IMR-90 (cell line): ENCODE data around the gene CCDC40. TPM values are rescaled to one million over a fixed set of nuclear protein-coding genes. Genes with fewer than 3 reads are reported as not detected.

Source experiments
- ATAC-seq: fragments of 200-7000 bp; cut with Tn5 transposase; 2 replicates; pipeline ENCODE4 v1.9.1; 2020; ENCODE audit warnings: low read depth, mild to moderate bottlenecking, moderate library complexity
- BruUV-seq: library from RNA; stranded (reverse); fragments of 400-500 nt; replicated peaks from 2 replicates; lab custom pipeline; 2021; lab: Mats Ljungman, UMichigan
- CTCF ChIA-PET: fragments of 300-600 bp; formaldehyde crosslinking; extraction: SDS; loops from one replicate; lab custom pipeline; 2021; ENCODE audit warnings: antibody characterized with exemption; lab: Yijun Ruan, JAX
- POLR2A ChIA-PET: fragments of 300-600 bp; sonication (Branson Sonifier 250); formaldehyde crosslinking; loops from one replicate; lab custom pipeline; 2022; ENCODE audit warnings: antibody characterized with exemption; ENCODE audit not compliant: unreplicated experiment; lab: Charles Lee
- DNase-seq: peaks from one replicate; pipeline ENCODE4 v3.0.0; 2013
- H2AFZ ChIP-seq: replicated peaks from 2 replicates; pipeline ENCODE3; 2013; ENCODE audit warnings: low read length, mild to moderate bottlenecking; ENCODE audit not compliant: poor library complexity
- H2AK5ac ChIP-seq: 2 replicates; pipeline ENCODE4 v1.6.1; 2013; ENCODE audit warnings: low read depth, low read length, inconsistent platforms
- H2AK9ac ChIP-seq: replicated peaks from 2 replicates; pipeline ENCODE3; 2013; ENCODE audit warnings: mild to moderate bottlenecking, low read depth, low read length, moderate library complexity; ENCODE audit not compliant: poor library complexity
- H2BK120ac ChIP-seq: 2 replicates; pipeline ENCODE4 v1.6.1; 2013; ENCODE audit warnings: low read depth, low read length, inconsistent platforms
- H2BK15ac ChIP-seq: 3 replicates; pipeline ENCODE4 v1.6.1; 2013; ENCODE audit warnings: low read depth, low read length, inconsistent platforms
- H2BK20ac ChIP-seq: 2 replicates; pipeline ENCODE4 v1.6.1; 2013; ENCODE audit warnings: low read depth, mild to moderate bottlenecking, inconsistent platforms, low read length, moderate library complexity
- H2BK5ac ChIP-seq: 2 replicates; pipeline ENCODE4 v1.6.1; 2013; ENCODE audit warnings: mild to moderate bottlenecking, low read depth, low read length, inconsistent platforms; ENCODE audit not compliant: poor library complexity, severe bottlenecking
- H3K14ac ChIP-seq: replicated peaks from 2 replicates; pipeline ENCODE4 v1.6.1; 2013; ENCODE audit warnings: low read depth, low read length, inconsistent platforms
- H3K18ac ChIP-seq: 2 replicates; pipeline ENCODE4 v1.6.1; 2013; ENCODE audit warnings: low read depth, low read length, control low read depth
- H3K23ac ChIP-seq: 2 replicates; pipeline ENCODE4 v1.6.1; 2013; ENCODE audit warnings: low read depth, low read length, inconsistent platforms
- H3K27ac ChIP-seq: 2 replicates; pipeline ENCODE4 v1.5.1; 2013; ENCODE audit warnings: mild to moderate bottlenecking, control low read depth, low read length; ENCODE audit not compliant: insufficient read depth
- H3K27me3 ChIP-seq: 2 replicates; pipeline ENCODE4 v1.6.1; 2013; ENCODE audit warnings: low read length; ENCODE audit not compliant: control insufficient read depth, insufficient read depth
- H3K36me3 ChIP-seq: 2 replicates; pipeline ENCODE4 v1.6.1; 2013; ENCODE audit warnings: low read length, mixed read lengths; ENCODE audit not compliant: control insufficient read depth, insufficient read depth
- H3K4ac ChIP-seq: 2 replicates; pipeline ENCODE4 v1.6.1; 2013; ENCODE audit warnings: low read depth, low read length, inconsistent platforms
- H3K4me1 ChIP-seq: 2 replicates; pipeline ENCODE4 v1.6.1; 2013; ENCODE audit warnings: low read length, mixed read lengths; ENCODE audit not compliant: control insufficient read depth, insufficient read depth
- H3K4me2 ChIP-seq: 2 replicates; pipeline ENCODE4 v1.6.1; 2013; ENCODE audit warnings: low read depth, mild to moderate bottlenecking, control low read depth, low read length, moderate library complexity
- H3K4me3 ChIP-seq: 2 replicates; pipeline ENCODE4 v1.5.1; 2013; ENCODE audit warnings: low read depth, mild to moderate bottlenecking, control low read depth, low read length, moderate library complexity; ENCODE audit not compliant: insufficient read depth
- H3K56ac ChIP-seq: 2 replicates; pipeline ENCODE4 v1.6.1; 2013; ENCODE audit warnings: low read length, inconsistent platforms; ENCODE audit not compliant: insufficient read depth; ENCODE audit errors: extremely low read depth
- H3K79me1 ChIP-seq, 2 experiments: 2 replicates each; pipeline ENCODE4 v1.6.1; 2013; ENCODE audit warnings: low read length in 2 of 2, inconsistent platforms in 1 of 2, low read depth in 1 of 2
- H3K9ac ChIP-seq: 2 replicates; pipeline ENCODE4 v1.6.1; 2013; ENCODE audit warnings: low read depth, low read length, control low read depth
- H3K9me1 ChIP-seq: 2 replicates; pipeline ENCODE4 v1.6.1; 2013; ENCODE audit warnings: low read length, inconsistent platforms; ENCODE audit not compliant: insufficient read depth
- H3K9me3 ChIP-seq: 2 replicates; pipeline ENCODE4 v1.6.1; 2013; ENCODE audit warnings: low read length; ENCODE audit not compliant: control insufficient read depth, insufficient read depth
- H4K20me1 ChIP-seq: 2 replicates; pipeline ENCODE4 v1.6.1; 2013; ENCODE audit warnings: low read length, inconsistent platforms; ENCODE audit not compliant: insufficient read depth
- H4K5ac ChIP-seq: 2 replicates; pipeline ENCODE4 v1.6.1; 2013; ENCODE audit warnings: mild to moderate bottlenecking, low read depth, low read length, control low read depth
- H4K8ac ChIP-seq, 2 experiments: 2 replicates each; pipeline ENCODE4 v1.6.1; 2013; ENCODE audit warnings: low read depth in 2 of 2, low read length in 2 of 2, control low read depth in 1 of 2, inconsistent platforms in 1 of 2
- H4K91ac ChIP-seq: 2 replicates; pipeline ENCODE4 v1.6.1; 2013; ENCODE audit warnings: low read depth, low read length, inconsistent platforms; ENCODE audit not compliant: insufficient read depth
- BHLHE40 ChIP-seq: fragments of 150-350 bp; IDR thresholded peaks from 2 replicates; pipeline ENCODE4 v1.6.1; 2016; ENCODE audit warnings: mild to moderate bottlenecking, low read depth, low read length
- CEBPB ChIP-seq: IDR thresholded peaks from 2 replicates; pipeline ENCODE4 v1.6.1; 2012; ENCODE audit warnings: low read depth, low read length, improper control_type of control experiment
- CHD1 ChIP-seq: IDR thresholded peaks from 2 replicates; pipeline ENCODE4 v1.6.1; 2012; ENCODE audit warnings: low read depth, low read length, improper control_type of control experiment
- CTCF ChIP-seq: conservative IDR thresholded peaks from 2 replicates; pipeline ENCODE4 v1.5.1; 2012; ENCODE audit warnings: mild to moderate bottlenecking, low read depth, low read length, improper control_type of control experiment
- NFE2L2 ChIP-seq: fragments of 150-350 bp; IDR thresholded peaks from 2 replicates; pipeline ENCODE4 v1.6.1; 2016; ENCODE audit warnings: low read depth, mild to moderate bottlenecking, low read length
- RAD21 ChIP-seq: IDR thresholded peaks from 2 replicates; pipeline ENCODE4 v1.6.1; 2012; ENCODE audit warnings: low read length, improper control_type of control experiment
- RFX5 ChIP-seq: IDR thresholded peaks from 2 replicates; pipeline ENCODE4 v1.8.0; 2012; ENCODE audit warnings: low read depth, mild to moderate bottlenecking, low read length, moderate library complexity
- SMC3 ChIP-seq: fragments of 150-350 bp; IDR thresholded peaks from 2 replicates; pipeline ENCODE4 v1.6.1; 2016; ENCODE audit warnings: low read depth, mild to moderate bottlenecking, antibody characterized with exemption, low read length, moderate library complexity
- WGBS, 2 experiments: methylation state at CpG; one replicate each; pipeline versions ENCODE4 v1.1.5 to v1.1.7; 2013; ENCODE audit warnings: missing lambda C conversion rate in 2 of 2; ENCODE audit not compliant: insufficient read length in 1 of 2; ENCODE audit errors: extremely low coverage in 2 of 2; 5-methylcytosine and 5-hydroxymethylcytosine counted together
- dilution Hi-C: fragments of 300-500 bp; cut with HindIII; formaldehyde crosslinking; loops from one replicate; pipeline ENCODE4 v1.14.3; 2018; ENCODE audit warnings: low sequenced_read_pairs; ENCODE audit not compliant: unreplicated experiment
- in situ Hi-C: fragments of 300-500 bp; cut with MboI; formaldehyde crosslinking; loops from 3 replicates; pipeline ENCODE4 v1.14.3; 2019; ENCODE audit warnings: low sequenced_read_pairs, inconsistent platforms, mixed read lengths
- intact Hi-C: fragments of 100-400 bp; cut with micrococcal nuclease; formaldehyde crosslinking; loops from 2 replicates; pipeline ENCODE4 v1.10.0; 2022
- polyA plus RNA-seq, 3 experiments: library from polyadenylated mRNA; depleted of rRNA; stranded (reverse); fragments of >200 nt; gene quantifications; 2 replicates each; pipeline ENCODE4 v1.2.3, GENCODE V29; 2012; ENCODE audit warnings: low replicate concordance in 1 of 3
- total RNA-seq: library from RNA; depleted of rRNA; stranded (reverse); fragments of >200 nt; gene quantifications from 2 replicates; pipeline ENCODE4 v1.2.3, GENCODE V29; 2012

The CCDC40 gene
- total and polyA plus RNA-seq, 2 of the 4 experiments (the other 2 are of a cell fraction) = 0.90 to 4.7 TPM

- TF ChIP-seq CTCF (no peak), RFX5 (no peak), RAD21 (no peak), NFE2L2 (no peak)
Observed at GRCh38 chr17:80072410-80072809, 36.0 kb downstream of the CCDC40 start (continued).

- dilution Hi-C loops = no loop called here
- Histone ChIP-seq H3K4me3 (no peak overlapping the region), H2AK5ac (no peak overlapping the region), H2BK5ac (no peak overlapping the region), H3K56ac (no peak overlapping the region), H4K91ac (no peak overlapping the region), H3K4ac (no peak overlapping the region), H4K8ac (no peak overlapping the region), H3K9ac (no peak overlapping the region), H3K9me1 (no peaks in the 10 kb centered on the region), H3K18ac (no peak overlapping the region), H3K9me3 (no peaks in the 10 kb centered on the region), H3K79me1 (no peaks in the 10 kb centered on the region), H3K14ac (no peak overlapping the region), H2AK9ac (no peak overlapping the region), H3K4me1 (no peaks in the 10 kb centered on the region), H2BK15ac (no peak overlapping the region), H4K5ac (no peak overlapping the region), H2BK120ac (no peak overlapping the region), H3K27ac (no peak overlapping the region), H2AFZ (no peak overlapping the region), H3K23ac (no peak overlapping the region), H2BK20ac (no peak overlapping the region), H3K36me3 (no peaks in the 10 kb centered on the region), H3K4me2 (no peak overlapping the region), H4K20me1 (no peaks in the 10 kb centered on the region), H3K27me3 (no peaks in the 10 kb centered on the region)
- DNase-seq (peak; percentile 24), ATAC-seq (no peak)
- no TSS peak for BruUV-seq
- intact Hi-C loops = loop anchor here (5.0 to 10.0 kb wide), 2 partner anchors 73 to 175 kb away; no protein-coding TSS in a partner anchor
- 87% methylated on average over 3 of the region's 6 CpGs; no CpG with 5 or more reads in 1 of the 2 experiments for WGBS, 2 experiments
- ChIA-PET CTCF (interaction anchor here (0.6 kb wide), 1 partner anchor 24 kb away, joined by 4 read pairs; no protein-coding TSS in a partner anchor), POLR2A (no interaction called here)
- no peak for TF ChIP-seq CEBPB
- no peak for TF ChIP-seq CHD1
- no peak for TF ChIP-seq CTCF
- no peak for TF ChIP-seq SMC3
- no peak for TF ChIP-seq BHLHE40
- in situ Hi-C loops = no loop called here
Observed at GRCh38 chr17:80080081-80080480, 43.6 kb downstream of the CCDC40 start.
